Uterus (tissue), 2 donors: ENCODE measurements around the gene UGGT2.

Experiments used
- POLR2A ChIP-seq, 2 donors: fragments of 450-650 bp; IDR thresholded peaks; one replicate each; pipeline ENCODE4 v1.6.1; 2016; ENCODE audit warnings: antibody characterized with exemption in 2 of 2, mild to moderate bottlenecking in 1 of 2, moderate library complexity in 1 of 2
- TF ChIP-seq, protein P1 (sequence below), 4 experiments: fragments of 200-600 bp in 2 of 4; fragments of 450-650 bp in 2 of 4; sonication (generic) in 2 of 4; IDR thresholded peaks; one replicate each; pipeline ENCODE4 v1.5.1; 2016 to 2019; ENCODE audit warnings: antibody characterized with exemption in 4 of 4, mild to moderate bottlenecking in 2 of 4, moderate library complexity in 1 of 4

DNA sequence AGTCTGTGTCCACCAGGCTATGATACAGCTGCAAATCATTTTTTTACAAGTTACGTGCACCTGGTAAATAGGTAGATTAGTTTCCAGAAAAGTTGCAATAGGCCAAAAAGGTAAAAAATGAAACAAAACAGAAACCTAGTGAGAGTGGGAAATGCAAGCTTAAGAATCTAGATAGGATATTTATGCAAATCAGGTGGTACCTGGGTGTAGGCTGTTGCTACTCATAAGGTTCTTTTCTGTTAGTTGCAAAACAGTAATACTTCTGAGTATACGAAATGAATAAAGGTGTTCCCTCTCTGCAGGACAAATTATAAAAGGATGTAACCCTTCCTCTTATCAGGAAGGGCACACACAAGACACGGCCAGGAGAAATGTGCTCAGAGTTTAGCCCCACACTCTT lies 97.9 kb downstream of the UGGT2 start:
- TF ChIP-seq, protein P1, sequence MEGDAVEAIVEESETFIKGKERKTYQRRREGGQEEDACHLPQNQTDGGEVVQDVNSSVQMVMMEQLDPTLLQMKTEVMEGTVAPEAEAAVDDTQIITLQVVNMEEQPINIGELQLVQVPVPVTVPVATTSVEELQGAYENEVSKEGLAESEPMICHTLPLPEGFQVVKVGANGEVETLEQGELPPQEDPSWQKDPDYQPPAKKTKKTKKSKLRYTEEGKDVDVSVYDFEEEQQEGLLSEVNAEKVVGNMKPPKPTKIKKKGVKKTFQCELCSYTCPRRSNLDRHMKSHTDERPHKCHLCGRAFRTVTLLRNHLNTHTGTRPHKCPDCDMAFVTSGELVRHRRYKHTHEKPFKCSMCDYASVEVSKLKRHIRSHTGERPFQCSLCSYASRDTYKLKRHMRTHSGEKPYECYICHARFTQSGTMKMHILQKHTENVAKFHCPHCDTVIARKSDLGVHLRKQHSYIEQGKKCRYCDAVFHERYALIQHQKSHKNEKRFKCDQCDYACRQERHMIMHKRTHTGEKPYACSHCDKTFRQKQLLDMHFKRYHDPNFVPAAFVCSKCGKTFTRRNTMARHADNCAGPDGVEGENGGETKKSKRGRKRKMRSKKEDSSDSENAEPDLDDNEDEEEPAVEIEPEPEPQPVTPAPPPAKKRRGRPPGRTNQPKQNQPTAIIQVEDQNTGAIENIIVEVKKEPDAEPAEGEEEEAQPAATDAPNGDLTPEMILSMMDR (IDR thresholded peaks at IDR 0.05) = no peak
- TF ChIP-seq POLR2A (IDR thresholded peaks at IDR 0.05) = no peak
